ENCODE results near the gene INTS11. TPM values are rescaled to one million over a fixed set of nuclear protein-coding genes. Genes with fewer than 3 reads are reported as not detected.

Gene INTS11
- total and polyA plus RNA-seq, 2 of the 13 experiments (the other 11 are each of a cell fraction or from before 2014, with no cell fraction given): 52.8 to 94.8 TPM

DNA sequence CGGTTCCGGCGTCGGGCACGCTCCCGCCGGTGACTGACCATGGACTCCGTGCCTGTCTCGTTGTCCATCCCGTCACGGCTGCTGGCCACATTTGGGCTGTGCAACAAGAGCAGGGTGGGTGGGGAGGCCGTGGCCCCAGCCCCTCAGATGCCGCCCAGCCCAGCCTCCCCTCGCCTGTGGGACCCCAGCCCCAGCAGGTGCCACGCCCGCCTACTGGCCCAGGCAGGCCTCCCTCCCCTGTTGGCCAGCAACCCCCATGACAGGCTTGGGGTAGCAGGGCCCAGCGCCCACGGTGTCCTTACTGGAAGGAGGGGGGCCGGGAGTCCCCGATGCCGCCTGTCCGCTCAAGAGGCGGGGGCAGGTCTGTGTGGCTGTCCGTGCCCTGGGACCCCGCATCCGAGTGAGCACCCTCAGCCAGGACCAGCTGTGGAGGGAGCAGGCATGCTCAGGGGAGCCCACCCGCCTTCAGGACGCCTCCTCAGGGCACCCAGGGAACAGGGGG, 17.7 kb upstream of the INTS11 start:
- Histone ChIP-seq H3K4me1 (ENCODE audit: insufficient read depth, low read length) (peaks cover 37% of the 10 kb centered on the region), H3K4me2 (ENCODE audit: low read depth, low read length) (no peak overlapping the region), H3K4me3 (replicated peaks in 1 of 3; ENCODE audit: insufficient read depth in 1 of 3, low read depth in 2 of 3, low read length in 3 of 3) (no peak overlapping the region), H4K20me1 (ENCODE audit: insufficient read depth, low read length) (peaks cover 22% of the 10 kb centered on the region; the same call in 1 of the 2 replicates), H3K79me2 (ENCODE audit: insufficient read depth, low read length) (peaks cover 32% of the 10 kb centered on the region), H3K27ac (ENCODE audit: extremely low read length, insufficient read depth, low read length) (no peak overlapping the region), H3K27me3 (ENCODE audit: control insufficient read depth in 1 of 2, insufficient read depth in 2 of 2, low read length in 2 of 2) (no peaks in the 10 kb centered on the region), H2AFZ (ENCODE audit: low read length) (no peak overlapping the region), H3K36me3 (replicated peaks in 1 of 2; ENCODE audit: control insufficient read depth in 1 of 2, insufficient read depth in 2 of 2, low read length in 2 of 2) (peaks cover 13 to 26% of the 10 kb centered on the region in 2 experiments), H3K9me3 (ENCODE audit: low read length) (no peaks in the 10 kb centered on the region), H3K9ac (ENCODE audit: insufficient read depth, low read depth, low read length) (no peak overlapping the region)
- no TSS peak for BruUV-seq (replicated peaks)
- no peak for DNase-seq (ENCODE audit: low spot score)
- in situ Hi-C loops (cut with HindIII; ENCODE audit: extremely low pct_ligation_motif_present, low pct_unique_long_range_greater_than_20kb) (no loop called here), intact Hi-C loops (cut with micrococcal nuclease; ENCODE audit: unreplicated experiment) (no loop called here)
- no peak for ATAC-seq
- WGBS (ENCODE audit: low lambda C conversion rate): 100% methylated on average over 13 of the region's 28 CpGs
- CTCF ChIA-PET (ENCODE audit: low intra/inter-chr PET ratio, low total read pairs): no interaction called here
- TF ChIP-seq XRCC5 (optimal IDR thresholded peaks at IDR 0.05; ENCODE audit: low read length): no peak
- TF ChIP-seq LCORL (IDR thresholded peaks at IDR 0.05): no peak
- TF ChIP-seq LCORL (CRISPR knock-in tag; IDR thresholded peaks at IDR 0.05): no peak
- TF ChIP-seq RBFOX2 (IDR thresholded peaks at IDR 0.05; ENCODE audit: low read depth, low read length): peak; percentile 60; the same call in 1 of the 2 replicates
- no peak for TF ChIP-seq RBM39 (IDR thresholded peaks at IDR 0.05; ENCODE audit: low read depth, low read length, poor library complexity, severe bottlenecking)
- POLR2A ChIA-PET: no interaction called here
- no peak for FAIRE-seq

DNA sequence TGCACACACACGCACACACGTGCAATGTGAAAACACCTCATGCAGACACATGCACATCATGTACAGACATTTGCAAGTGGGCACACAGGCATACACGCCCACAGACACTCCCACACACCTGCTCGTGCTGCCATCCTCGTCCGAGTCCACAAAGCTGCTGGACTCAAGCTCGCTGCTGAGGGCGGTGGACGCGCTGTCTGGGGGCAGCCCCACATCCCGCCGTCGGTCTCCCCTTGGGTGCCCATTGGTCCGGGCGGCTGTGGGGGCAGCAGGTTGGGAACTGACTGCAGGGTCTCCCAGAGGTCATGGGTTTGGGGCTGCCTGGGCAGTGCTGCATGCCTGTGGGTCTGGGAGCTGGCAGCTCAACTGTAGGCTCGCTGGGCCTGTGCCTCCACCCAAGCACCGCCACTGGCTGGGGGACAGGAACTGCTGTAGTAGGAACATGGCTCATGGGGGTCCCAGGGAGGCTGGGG, 17.1 kb upstream of the INTS11 start:
- 100% methylated on average over 6 of the region's 17 CpGs for WGBS (ENCODE audit: low lambda C conversion rate)
- in situ Hi-C loops (cut with HindIII; ENCODE audit: extremely low pct_ligation_motif_present, low pct_unique_long_range_greater_than_20kb): no loop called here
- no peak for FAIRE-seq
- H3K27ac ChIP-seq (ENCODE audit: extremely low read length, insufficient read depth, low read length): no peak overlapping the region
- DNase-seq (ENCODE audit: low spot score): no peak
- peaks cover 32% of the 10 kb centered on the region for H3K4me1 ChIP-seq (ENCODE audit: insufficient read depth, low read length)
- H3K4me2 ChIP-seq (ENCODE audit: low read depth, low read length): no peak overlapping the region
- H3K27me3 ChIP-seq (ENCODE audit: control insufficient read depth in 1 of 2, insufficient read depth in 2 of 2, low read length in 2 of 2): no peaks in the 10 kb centered on the region
- no peaks in the 10 kb centered on the region for H3K9me3 ChIP-seq (ENCODE audit: low read length)
- no peak overlapping the region for H2AFZ ChIP-seq (ENCODE audit: low read length)
- peaks cover 18% of the 10 kb centered on the region; the same call in 1 of the 2 replicates for H4K20me1 ChIP-seq (ENCODE audit: insufficient read depth, low read length)
- ChIA-PET CTCF (ENCODE audit: low intra/inter-chr PET ratio, low total read pairs) (no interaction called here), POLR2A (no interaction called here)
- no peak for ATAC-seq
- intact Hi-C loops (cut with micrococcal nuclease; ENCODE audit: unreplicated experiment): no loop called here
- H3K9ac ChIP-seq (ENCODE audit: insufficient read depth, low read depth, low read length): no peak overlapping the region
- peaks cover 13 to 26% of the 10 kb centered on the region in 2 experiments for H3K36me3 ChIP-seq (replicated peaks in 1 of 2; ENCODE audit: control insufficient read depth in 1 of 2, insufficient read depth in 2 of 2, low read length in 2 of 2)
- TF ChIP-seq MED8 (CRISPR knock-in tag; IDR thresholded peaks at IDR 0.05; ENCODE audit: insufficient replicate concordance) (no peak), RBM22 (optimal IDR thresholded peaks at IDR 0.05; ENCODE audit: low read length) (peak; percentile 23)
- BruUV-seq (replicated peaks): no TSS peak
- peaks cover 27% of the 10 kb centered on the region for H3K79me2 ChIP-seq (ENCODE audit: insufficient read depth, low read length)
- no peak overlapping the region for H3K4me3 ChIP-seq (replicated peaks in 1 of 3; ENCODE audit: insufficient read depth in 1 of 3, low read depth in 2 of 3, low read length in 3 of 3)
